ENCODE results near the gene C5AR2.
A peak's percentile ranks its signal among the peaks of the same experiment; 100 is the strongest.

C5AR2 gene

GRCh38 chr19:47303966-47304365 lies 28.0 kb upstream of the C5AR2 start:
- no peak overlapping the region for H3K27ac Mint-ChIP-seq
- no peaks in the 10 kb centered on the region for H3K36me3 Mint-ChIP-seq (ENCODE audit: low read depth)
- no peaks in the 10 kb centered on the region for H3K9me3 Mint-ChIP-seq
- no peak for DNase-seq
- no peak overlapping the region for H3K4me3 Mint-ChIP-seq
- H3K27me3 Mint-ChIP-seq (ENCODE audit: low read depth, poor library complexity) = peaks cover 25% of the 10 kb centered on the region
- TF ChIP-seq, protein P1, sequence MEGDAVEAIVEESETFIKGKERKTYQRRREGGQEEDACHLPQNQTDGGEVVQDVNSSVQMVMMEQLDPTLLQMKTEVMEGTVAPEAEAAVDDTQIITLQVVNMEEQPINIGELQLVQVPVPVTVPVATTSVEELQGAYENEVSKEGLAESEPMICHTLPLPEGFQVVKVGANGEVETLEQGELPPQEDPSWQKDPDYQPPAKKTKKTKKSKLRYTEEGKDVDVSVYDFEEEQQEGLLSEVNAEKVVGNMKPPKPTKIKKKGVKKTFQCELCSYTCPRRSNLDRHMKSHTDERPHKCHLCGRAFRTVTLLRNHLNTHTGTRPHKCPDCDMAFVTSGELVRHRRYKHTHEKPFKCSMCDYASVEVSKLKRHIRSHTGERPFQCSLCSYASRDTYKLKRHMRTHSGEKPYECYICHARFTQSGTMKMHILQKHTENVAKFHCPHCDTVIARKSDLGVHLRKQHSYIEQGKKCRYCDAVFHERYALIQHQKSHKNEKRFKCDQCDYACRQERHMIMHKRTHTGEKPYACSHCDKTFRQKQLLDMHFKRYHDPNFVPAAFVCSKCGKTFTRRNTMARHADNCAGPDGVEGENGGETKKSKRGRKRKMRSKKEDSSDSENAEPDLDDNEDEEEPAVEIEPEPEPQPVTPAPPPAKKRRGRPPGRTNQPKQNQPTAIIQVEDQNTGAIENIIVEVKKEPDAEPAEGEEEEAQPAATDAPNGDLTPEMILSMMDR (IDR thresholded peaks at IDR 0.05) = no peak
- no peaks in the 10 kb centered on the region for H3K4me1 Mint-ChIP-seq

GRCh38 chr19:47305309-47305751 lies 26.6 kb upstream of the C5AR2 start:
- no peaks in the 10 kb centered on the region for H3K36me3 Mint-ChIP-seq (ENCODE audit: low read depth)
- peak; percentile 85 for DNase-seq
- no peaks in the 10 kb centered on the region for H3K9me3 Mint-ChIP-seq
- no peaks in the 10 kb centered on the region for H3K4me1 Mint-ChIP-seq
- TF ChIP-seq, protein P1 (IDR thresholded peaks at IDR 0.05) = peak; percentile 90
- no peak overlapping the region for H3K4me3 Mint-ChIP-seq
- H3K27ac Mint-ChIP-seq = no peak overlapping the region
- H3K27me3 Mint-ChIP-seq (ENCODE audit: low read depth, poor library complexity) = peaks cover 36% of the 10 kb centered on the region

GRCh38 chr19:47306303-47306702 lies 25.7 kb upstream of the C5AR2 start:
- no peaks in the 10 kb centered on the region for H3K9me3 Mint-ChIP-seq
- no peak overlapping the region for H3K27ac Mint-ChIP-seq
- DNase-seq = no peak
- peaks cover 44% of the 10 kb centered on the region for H3K27me3 Mint-ChIP-seq (ENCODE audit: low read depth, poor library complexity)
- TF ChIP-seq, protein P1 (IDR thresholded peaks at IDR 0.05) = no peak
- H3K4me1 Mint-ChIP-seq = no peaks in the 10 kb centered on the region
- H3K36me3 Mint-ChIP-seq (ENCODE audit: low read depth) = no peaks in the 10 kb centered on the region
- no peak overlapping the region for H3K4me3 Mint-ChIP-seq

DNA sequence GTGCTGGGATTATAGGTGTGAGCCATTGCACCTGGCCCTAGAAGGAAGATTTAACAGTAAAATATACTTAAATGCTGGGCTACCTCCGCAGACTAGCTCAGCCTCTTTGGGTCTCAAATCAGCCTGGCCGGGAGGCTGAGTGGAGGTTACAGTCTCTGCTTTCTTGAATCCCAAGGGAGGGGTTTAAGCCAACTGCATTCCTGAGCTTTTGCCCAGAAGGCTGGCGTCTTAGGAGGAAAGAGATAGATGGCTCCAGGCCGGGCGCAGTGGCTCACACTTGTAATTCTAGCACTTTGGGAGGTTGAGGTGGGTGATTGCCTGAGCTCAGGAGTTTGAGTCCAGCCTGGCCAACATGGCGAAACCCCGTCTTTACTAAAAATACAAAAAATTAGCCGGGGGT lies 22.9 kb upstream of the C5AR2 start:
- Mint-ChIP-seq H3K27me3 (ENCODE audit: low read depth, poor library complexity) (peaks cover 59% of the 10 kb centered on the region), H3K9me3 (no peaks in the 10 kb centered on the region), H3K4me3 (no peak overlapping the region), H3K27ac (no peak overlapping the region), H3K36me3 (ENCODE audit: low read depth) (no peaks in the 10 kb centered on the region), H3K4me1 (no peaks in the 10 kb centered on the region)
- no peak for DNase-seq
- TF ChIP-seq, protein P1 (IDR thresholded peaks at IDR 0.05) = no peak

GRCh38 chr19:47309608-47310007 lies 22.4 kb upstream of the C5AR2 start, which contains the start of gene C5AR1:
Gene C5AR1 (plus strand): TSS chr19:47309861. CDS start chr19:47309896, 35 bp downstream.
- TF ChIP-seq, protein P1 (IDR thresholded peaks at IDR 0.05) = no peak

DNA sequence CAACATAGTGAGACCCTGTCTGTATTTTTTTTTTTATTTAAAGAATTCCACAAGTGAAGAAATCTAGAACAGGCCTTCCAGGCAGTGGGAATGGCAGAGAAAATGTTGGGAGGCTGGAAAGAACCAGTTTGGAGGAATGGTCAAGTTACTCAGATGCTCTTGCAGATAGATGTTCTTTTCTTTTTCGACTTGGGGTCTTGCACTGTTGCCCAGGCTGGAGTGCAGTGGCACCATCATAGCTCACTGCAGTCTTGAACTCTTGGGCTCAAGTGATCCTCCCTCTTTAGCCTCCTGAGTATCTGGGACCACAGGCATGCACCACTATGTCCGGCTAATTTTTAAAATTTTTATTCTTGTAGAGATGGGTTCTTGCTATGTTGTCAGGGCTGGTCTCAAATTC lies 21.7 kb upstream of the C5AR2 start:
- no peaks in the 10 kb centered on the region for H3K4me1 Mint-ChIP-seq
- H3K9me3 Mint-ChIP-seq = no peaks in the 10 kb centered on the region
- peaks cover 60% of the 10 kb centered on the region for H3K27me3 Mint-ChIP-seq (ENCODE audit: low read depth, poor library complexity)
- TF ChIP-seq, protein P1 (IDR thresholded peaks at IDR 0.05) = no peak
- no peaks in the 10 kb centered on the region for H3K36me3 Mint-ChIP-seq (ENCODE audit: low read depth)
- H3K27ac Mint-ChIP-seq = no peak overlapping the region
- DNase-seq = no peak
- no peak overlapping the region for H3K4me3 Mint-ChIP-seq

More at GRCh38 chr19:47309608-47310007, 22.4 kb upstream of the C5AR2 start, which contains the start of gene C5AR1:
- Mint-ChIP-seq H3K27ac (no peak within 1 kb of the TSS), H3K4me3 (no peak within 1 kb of the TSS), H3K36me3 (ENCODE audit: low read depth) (no peaks in the 10 kb centered on the region), H3K4me1 (no peaks in the 10 kb centered on the region), H3K27me3 (ENCODE audit: low read depth, poor library complexity) (peaks cover 58% of the 10 kb centered on the region), H3K9me3 (no peaks in the 10 kb centered on the region)
- no peak for DNase-seq

Data from nephron progenitor cell (in vitro differentiated cells).